ENCODE results near the gene TTC5. TPM values are rescaled to one million over a fixed set of nuclear protein-coding genes. Genes with fewer than 3 reads are reported as not detected.

The TTC5 gene
- total RNA-seq, 1 experiment from 2014 or later, result 20.6 TPM

DNA sequence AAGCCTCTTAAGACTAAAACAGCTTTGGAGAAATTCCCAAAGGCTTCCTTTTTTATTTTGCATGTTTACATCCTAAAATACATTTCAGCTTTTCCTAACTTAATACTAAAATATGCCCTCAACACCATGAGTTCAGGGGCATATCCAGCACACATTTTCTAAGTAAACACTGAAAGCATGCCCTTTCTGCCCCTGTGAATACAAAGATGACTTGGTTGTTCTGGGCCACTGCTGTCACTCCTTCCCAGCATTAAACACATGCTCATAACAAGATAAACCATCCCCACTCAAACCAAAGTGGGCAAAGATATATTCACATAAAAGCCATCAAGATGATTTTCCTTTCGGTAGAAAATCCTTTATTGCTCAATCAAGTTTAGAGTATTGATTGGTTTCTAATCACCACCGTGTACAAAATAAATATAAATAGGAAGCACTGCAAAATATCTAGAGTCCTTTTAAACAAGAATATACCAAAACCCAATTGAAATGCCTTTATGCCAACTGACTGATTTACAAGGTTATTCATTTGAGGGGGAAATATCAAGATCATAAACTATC is 25.4 kb upstream of the TTC5 start:
- Histone ChIP-seq H3K27me3 (ENCODE audit: insufficient read depth, low read length) (no peaks in the 10 kb centered on the region), H4K20me1 (ENCODE audit: control insufficient read depth, insufficient read depth, insufficient read length) (no peaks in the 10 kb centered on the region), H2BK120ac (ENCODE audit: low read depth, low read length, poor library complexity, severe bottlenecking) (no peak overlapping the region), H3K9me3 (ENCODE audit: control insufficient read depth, low read depth, low read length) (no peaks in the 10 kb centered on the region), H3K27ac (ENCODE audit: insufficient read length, low read depth, low read length) (no peak overlapping the region), H3K4me1 (ENCODE audit: insufficient read depth, low read length) (peaks cover 6% of the 10 kb centered on the region), H3K4me2 (ENCODE audit: insufficient read depth, insufficient read length, low read length) (peak overlapping the region; percentile 84), H2AK5ac (ENCODE audit: insufficient read length, low read length) (no peak overlapping the region), H4K8ac (replicated peaks; ENCODE audit: insufficient read length, low read depth, low read length) (no peak overlapping the region), H3K23ac (ENCODE audit: insufficient read length, low read depth, low read length) (no peak overlapping the region), H2BK15ac (ENCODE audit: low read depth, low read length) (no peak overlapping the region), H3K4ac (ENCODE audit: low read depth, low read length) (no peak overlapping the region), H3K23me2 (ENCODE audit: insufficient read length, low read depth, low read length, poor library complexity, severe bottlenecking) (peaks cover 6% of the 10 kb centered on the region), H3K79me1 (ENCODE audit: insufficient read depth, low read depth, low read length, poor library complexity, severe bottlenecking) (no peaks in the 10 kb centered on the region), H2BK20ac (ENCODE audit: low read depth, low read length, poor library complexity, severe bottlenecking) (no peak overlapping the region), H3T11ph (ENCODE audit: low read length) (no peak overlapping the region), H2BK5ac (ENCODE audit: insufficient read length, low read length) (no peak overlapping the region), H4K5ac (ENCODE audit: insufficient read length, low read depth, low read length) (no peak overlapping the region), H4K91ac (ENCODE audit: insufficient read length, low read depth, low read length) (no peak overlapping the region), H2BK12ac (ENCODE audit: insufficient read length, low read depth, low read length) (no peak overlapping the region), H3K56ac (ENCODE audit: insufficient read length, low read depth, low read length) (no peak overlapping the region), H3K79me2 (ENCODE audit: insufficient read depth, low read length) (peaks cover 41% of the 10 kb centered on the region), H3K9ac (ENCODE audit: extremely low read depth, insufficient read length, low read length) (peak overlapping the region; percentile 42), H2AFZ (ENCODE audit: low read length) (no peak overlapping the region), H3K18ac (ENCODE audit: insufficient read length, low read depth, low read length) (no peak overlapping the region), H3K14ac (ENCODE audit: insufficient read depth, low read length) (no peak overlapping the region)
- DNase-seq, result no peak
- Mint-ChIP-seq H3K4me3 (peak overlapping the region; percentile 77 to 95), H3K27ac (peak overlapping the region; percentile 14 to 88 (median 86); a peak in 6 of 7 replicates), H3K9me3 (peaks cover 0 to 3% of the 10 kb centered on the region in 2 experiments; a peak in 1 of 5 replicates), H3K4me1 (peaks cover 36 to 37% of the 10 kb centered on the region in 2 experiments), H3K27me3 (ENCODE audit: low read depth) (no peaks in the 10 kb centered on the region), H3K36me3 (ENCODE audit: insufficient read depth in 1 of 3, low read depth in 3 of 3) (peaks cover 23 to 58% (median 47%) of the 10 kb centered on the region in 3 experiments; a peak in 6 of 7 replicates)
- WGBS (ENCODE audit: extremely low coverage, insufficient read length, low lambda C conversion rate), result no CpG with 5 or more reads among the region's 2 CpGs
- TF ChIP-seq, protein P1, sequence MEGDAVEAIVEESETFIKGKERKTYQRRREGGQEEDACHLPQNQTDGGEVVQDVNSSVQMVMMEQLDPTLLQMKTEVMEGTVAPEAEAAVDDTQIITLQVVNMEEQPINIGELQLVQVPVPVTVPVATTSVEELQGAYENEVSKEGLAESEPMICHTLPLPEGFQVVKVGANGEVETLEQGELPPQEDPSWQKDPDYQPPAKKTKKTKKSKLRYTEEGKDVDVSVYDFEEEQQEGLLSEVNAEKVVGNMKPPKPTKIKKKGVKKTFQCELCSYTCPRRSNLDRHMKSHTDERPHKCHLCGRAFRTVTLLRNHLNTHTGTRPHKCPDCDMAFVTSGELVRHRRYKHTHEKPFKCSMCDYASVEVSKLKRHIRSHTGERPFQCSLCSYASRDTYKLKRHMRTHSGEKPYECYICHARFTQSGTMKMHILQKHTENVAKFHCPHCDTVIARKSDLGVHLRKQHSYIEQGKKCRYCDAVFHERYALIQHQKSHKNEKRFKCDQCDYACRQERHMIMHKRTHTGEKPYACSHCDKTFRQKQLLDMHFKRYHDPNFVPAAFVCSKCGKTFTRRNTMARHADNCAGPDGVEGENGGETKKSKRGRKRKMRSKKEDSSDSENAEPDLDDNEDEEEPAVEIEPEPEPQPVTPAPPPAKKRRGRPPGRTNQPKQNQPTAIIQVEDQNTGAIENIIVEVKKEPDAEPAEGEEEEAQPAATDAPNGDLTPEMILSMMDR (conservative IDR thresholded peaks at IDR 0.05), result no peak

All from H9 (cell line).